Activated naive CD4-positive, alpha-beta T cell treated with anti-CD3 and anti-CD28 coated beads, Interleukin-2, amount 50 U/mL, for 24 hours (primary cell): ENCODE measurements around the gene SPATA32.

ENCODE experiments used
- H3K27ac Mint-ChIP-seq: one replicate; pipeline ENCODE4 v1.8.0; 2021; ENCODE audit warnings: mild to moderate bottlenecking, mixed read lengths
- H3K27me3 Mint-ChIP-seq: one replicate; pipeline ENCODE4 v1.8.0; 2021; ENCODE audit warnings: mixed read lengths
- H3K36me3 Mint-ChIP-seq: one replicate; pipeline ENCODE4 v1.8.0; 2021; ENCODE audit warnings: mixed read lengths
- H3K4me1 Mint-ChIP-seq: one replicate; pipeline ENCODE4 v1.8.0; 2021; ENCODE audit warnings: mixed read lengths
- H3K4me3 Mint-ChIP-seq: one replicate; pipeline ENCODE4 v1.8.0; 2021; ENCODE audit warnings: mild to moderate bottlenecking, mixed read lengths
- H3K9me3 Mint-ChIP-seq: one replicate; pipeline ENCODE4 v1.8.0; 2021; ENCODE audit warnings: mixed read lengths

SPATA32 gene

GRCh38 chr17:45247429-45248131 is 14.3 kb downstream of the SPATA32 start:
- Mint-ChIP-seq H3K4me1 (peaks cover 68% of the 10 kb centered on the region), H3K4me3 (peak overlapping the region; percentile 88), H3K9me3 (no peaks in the 10 kb centered on the region), H3K27me3 (no peaks in the 10 kb centered on the region), H3K36me3 (peaks cover 3% of the 10 kb centered on the region), H3K27ac (peak overlapping the region; percentile 94)

- peaks cover 3% of the 10 kb centered on the region for H3K36me3 Mint-ChIP-seq
- no peaks in the 10 kb centered on the region for H3K27me3 Mint-ChIP-seq
- peak overlapping the region; percentile 23 for H3K27ac Mint-ChIP-seq
- H3K4me1 Mint-ChIP-seq, result peaks cover 61% of the 10 kb centered on the region
- H3K4me3 Mint-ChIP-seq, result peak overlapping the region; percentile 88
- H3K9me3 Mint-ChIP-seq, result no peaks in the 10 kb centered on the region
Measured at GRCh38 chr17:45246861-45247428, 14.9 kb downstream of the SPATA32 start.

GRCh38 chr17:45246338-45246737 is 15.6 kb downstream of the SPATA32 start:
- H3K27ac Mint-ChIP-seq, result no peak overlapping the region
- peaks cover 3% of the 10 kb centered on the region for H3K36me3 Mint-ChIP-seq
- H3K4me1 Mint-ChIP-seq, result peaks cover 55% of the 10 kb centered on the region
- no peaks in the 10 kb centered on the region for H3K9me3 Mint-ChIP-seq
- H3K4me3 Mint-ChIP-seq, result peak overlapping the region; percentile 51
- no peaks in the 10 kb centered on the region for H3K27me3 Mint-ChIP-seq

GRCh38 chr17:45244725-45245656 is 16.9 kb downstream of the SPATA32 start:
- Mint-ChIP-seq H3K4me3 (no peak overlapping the region), H3K9me3 (no peaks in the 10 kb centered on the region), H3K4me1 (peaks cover 43% of the 10 kb centered on the region), H3K36me3 (peaks cover 4% of the 10 kb centered on the region), H3K27ac (peak overlapping the region; percentile 19), H3K27me3 (no peaks in the 10 kb centered on the region)

GRCh38 chr17:45243750-45244149 is 18.1 kb downstream of the SPATA32 start:
- H3K27ac Mint-ChIP-seq, result no peak overlapping the region
- H3K36me3 Mint-ChIP-seq, result peaks cover 9% of the 10 kb centered on the region
- H3K9me3 Mint-ChIP-seq, result no peaks in the 10 kb centered on the region
- no peak overlapping the region for H3K4me3 Mint-ChIP-seq
- H3K4me1 Mint-ChIP-seq, result peaks cover 40% of the 10 kb centered on the region
- no peaks in the 10 kb centered on the region for H3K27me3 Mint-ChIP-seq

GRCh38 chr17:45242029-45242414 is 19.9 kb downstream of the SPATA32 start:
- peaks cover 20% of the 10 kb centered on the region for H3K36me3 Mint-ChIP-seq
- H3K27me3 Mint-ChIP-seq, result no peaks in the 10 kb centered on the region
- H3K9me3 Mint-ChIP-seq, result no peaks in the 10 kb centered on the region
- H3K4me1 Mint-ChIP-seq, result peaks cover 45% of the 10 kb centered on the region
- peak overlapping the region; percentile 35 for H3K27ac Mint-ChIP-seq
- no peak overlapping the region for H3K4me3 Mint-ChIP-seq

- H3K27me3 Mint-ChIP-seq, result no peaks in the 10 kb centered on the region
- H3K4me3 Mint-ChIP-seq, result no peak overlapping the region
- H3K9me3 Mint-ChIP-seq, result no peaks in the 10 kb centered on the region
- H3K27ac Mint-ChIP-seq, result no peak overlapping the region
- H3K4me1 Mint-ChIP-seq, result peaks cover 41% of the 10 kb centered on the region
- peaks cover 20% of the 10 kb centered on the region for H3K36me3 Mint-ChIP-seq
Measured at GRCh38 chr17:45241328-45242028, 20.4 kb downstream of the SPATA32 start.

GRCh38 chr17:45240905-45241327 is 21.0 kb downstream of the SPATA32 start:
- Mint-ChIP-seq H3K4me3 (no peak overlapping the region), H3K36me3 (peaks cover 19% of the 10 kb centered on the region), H3K9me3 (no peaks in the 10 kb centered on the region), H3K27ac (no peak overlapping the region), H3K4me1 (peaks cover 36% of the 10 kb centered on the region), H3K27me3 (no peaks in the 10 kb centered on the region)

GRCh38 chr17:45238155-45238774 is 23.6 kb downstream of the SPATA32 start:
- H3K9me3 Mint-ChIP-seq, result no peaks in the 10 kb centered on the region
- H3K27ac Mint-ChIP-seq, result peak overlapping the region; percentile 91
- H3K4me1 Mint-ChIP-seq, result peaks cover 55% of the 10 kb centered on the region
- H3K4me3 Mint-ChIP-seq, result no peak overlapping the region
- peaks cover 19% of the 10 kb centered on the region for H3K36me3 Mint-ChIP-seq
- no peaks in the 10 kb centered on the region for H3K27me3 Mint-ChIP-seq

- peaks cover 17% of the 10 kb centered on the region for H3K36me3 Mint-ChIP-seq
- H3K27me3 Mint-ChIP-seq, result no peaks in the 10 kb centered on the region
- no peak overlapping the region for H3K4me3 Mint-ChIP-seq
- peak overlapping the region; percentile 91 for H3K27ac Mint-ChIP-seq
- no peaks in the 10 kb centered on the region for H3K9me3 Mint-ChIP-seq
- peaks cover 55% of the 10 kb centered on the region for H3K4me1 Mint-ChIP-seq
Measured at GRCh38 chr17:45237686-45238085, 24.2 kb downstream of the SPATA32 start.

- no peak overlapping the region for H3K27ac Mint-ChIP-seq
- H3K4me1 Mint-ChIP-seq, result peaks cover 69% of the 10 kb centered on the region
- peaks cover 21% of the 10 kb centered on the region for H3K36me3 Mint-ChIP-seq
- no peaks in the 10 kb centered on the region for H3K27me3 Mint-ChIP-seq
- H3K4me3 Mint-ChIP-seq, result no peak overlapping the region
- no peaks in the 10 kb centered on the region for H3K9me3 Mint-ChIP-seq
Measured at GRCh38 chr17:45236282-45236606, 25.6 kb downstream of the SPATA32 start.

- Mint-ChIP-seq H3K4me3 (peak overlapping the region; percentile 37), H3K27me3 (no peaks in the 10 kb centered on the region), H3K4me1 (peaks cover 70% of the 10 kb centered on the region), H3K9me3 (no peaks in the 10 kb centered on the region), H3K36me3 (peaks cover 21% of the 10 kb centered on the region), H3K27ac (peak overlapping the region; percentile 48)
Measured at GRCh38 chr17:45235416-45236281, 26.2 kb downstream of the SPATA32 start.

GRCh38 chr17:45234641-45235415 is 27.1 kb downstream of the SPATA32 start:
- H3K4me1 Mint-ChIP-seq, result peaks cover 78% of the 10 kb centered on the region
- peaks cover 18% of the 10 kb centered on the region for H3K36me3 Mint-ChIP-seq
- H3K9me3 Mint-ChIP-seq, result no peaks in the 10 kb centered on the region
- H3K4me3 Mint-ChIP-seq, result peak overlapping the region; percentile 37
- H3K27ac Mint-ChIP-seq, result peak overlapping the region; percentile 48
- no peaks in the 10 kb centered on the region for H3K27me3 Mint-ChIP-seq
